HepG2 (cell line): Measurements from ENCODE around the gene PGM3. TPM values are rescaled to one million over a fixed set of nuclear protein-coding genes. Genes with fewer than 3 reads are reported as not detected.

ENCODE experiments used
- ATAC-seq: fragments of 200-7000 bp; cut with Tn5 transposase; 3 replicates; pipeline ENCODE4 v1.9.1; 2020; ENCODE audit warnings: mild to moderate bottlenecking, moderate library complexity
- BruUV-seq: library from RNA; stranded (reverse); fragments of 400-500 nt; replicated peaks from 2 replicates; lab custom pipeline; 2021; lab: Mats Ljungman, UMichigan
- CTCF ChIA-PET: fragments of 300-600 bp; formaldehyde crosslinking; extraction: SDS; loops from one replicate; lab custom pipeline; 2021; ENCODE audit warnings: low total read pairs, inconsistent platforms, low intra/inter-chr PET ratio; lab: Yijun Ruan, JAX
- POLR2A ChIA-PET: fragments of 350-600 bp; sonication (Branson Sonifier 250); formaldehyde crosslinking; loops from one replicate; lab custom pipeline; 2020; ENCODE audit warnings: antibody characterized with exemption, inconsistent platforms; lab: Yijun Ruan, JAX
- DNase-seq: peaks from one replicate; pipeline ENCODE4 v3.0.0-alpha.2; 2015; ENCODE audit warnings: low spot score
- FAIRE-seq: peaks from 3 replicates; lab custom pipeline; 2011; peaks lifted over from hg19 to GRCh38; lab: Jason Lieb, UNC
- H2AFZ ChIP-seq: one replicate; pipeline ENCODE4 v1.6.1; 2011; ENCODE audit warnings: low read length, inconsistent platforms
- H3K27ac ChIP-seq: fragments of 300-600 bp; 3 replicates; pipeline ENCODE4 v1.8.0; 2011; ENCODE audit warnings: mixed run types, mild to moderate bottlenecking, mixed read lengths, low read length, inconsistent platforms; ENCODE audit not compliant: insufficient read depth; ENCODE audit errors: extremely low read length
- H3K27me3 ChIP-seq, 2 experiments: fragments of 200-600 bp in 1 of 2; 2 replicates in 1 of 2; 3 replicates in 1 of 2; pipeline versions ENCODE4 v1.6.0 to v1.8.0; 2011; ENCODE audit warnings: low read length in 2 of 2, mild to moderate bottlenecking in 2 of 2, moderate library complexity in 2 of 2, inconsistent platforms in 1 of 2; ENCODE audit not compliant: insufficient read depth in 2 of 2, control insufficient read depth in 1 of 2
- H3K36me3 ChIP-seq, 2 experiments: fragments of 200-600 bp in 1 of 2; replicated peaks in 1 of 2; 2 replicates in 1 of 2; 3 replicates in 1 of 2; pipeline versions ENCODE4 v1.5.1 to v1.8.0; 2011; ENCODE audit warnings: low read length in 2 of 2, inconsistent platforms in 1 of 2; ENCODE audit not compliant: insufficient read depth in 2 of 2, control insufficient read depth in 1 of 2
- H3K4me1 ChIP-seq: 2 replicates; pipeline ENCODE4 v1.5.1; 2012; ENCODE audit warnings: low read length, inconsistent platforms; ENCODE audit not compliant: insufficient read depth
- H3K4me2 ChIP-seq: 2 replicates; pipeline ENCODE4 v1.6.0; 2011; ENCODE audit warnings: low read depth, low read length, inconsistent platforms
- H3K4me3 ChIP-seq, 3 experiments: fragments of 200-600 bp in 1 of 3; sonication (generic), shearing (Covaris generic) in 1 of 3; replicated peaks in 1 of 3; 2 replicates each; pipeline ENCODE4 v1.5.1; 2011 to 2016; ENCODE audit warnings: low read length in 3 of 3, inconsistent platforms in 2 of 3, low read depth in 2 of 3, mild to moderate bottlenecking in 2 of 3, control low read depth in 1 of 3, mixed read lengths in 1 of 3; ENCODE audit not compliant: insufficient read depth in 1 of 3
- H3K79me2 ChIP-seq: one replicate; pipeline ENCODE4 v1.6.1; 2011; ENCODE audit warnings: low read length, inconsistent platforms; ENCODE audit not compliant: insufficient read depth
- H3K9ac ChIP-seq: 2 replicates; pipeline ENCODE4 v1.6.0; 2011; ENCODE audit warnings: mild to moderate bottlenecking, low read depth, low read length, inconsistent platforms; ENCODE audit not compliant: insufficient read depth
- H3K9me3 ChIP-seq: 2 replicates; pipeline ENCODE4 v1.5.1; 2012; ENCODE audit warnings: mild to moderate bottlenecking, low read length
- H4K20me1 ChIP-seq: 2 replicates; pipeline ENCODE4 v1.6.0; 2011; ENCODE audit warnings: inconsistent platforms, mild to moderate bottlenecking, low read length, moderate library complexity; ENCODE audit not compliant: insufficient read depth
- CHD2 ChIP-seq: IDR thresholded peaks from 2 replicates; pipeline ENCODE4 v1.6.1; 2011; ENCODE audit warnings: low read depth, low read length, improper control_type of control experiment
- KMT2B ChIP-seq: IDR thresholded peaks from 2 replicates; pipeline ENCODE4 v1.6.1; 2016; ENCODE audit warnings: missing genetic modification reagents, missing compliant biosample characterization
- MBD4 ChIP-seq: IDR thresholded peaks from 2 replicates; pipeline ENCODE4 v1.6.1; 2012; ENCODE audit warnings: low read length, inconsistent platforms, borderline replicate concordance
- REXO4 ChIP-seq: sonication (generic); formaldehyde crosslinking; IDR thresholded peaks from 2 replicates; pipeline ENCODE4 v1.8.0; 2022; ENCODE audit warnings: missing genetic modification reagents, mild to moderate bottlenecking, borderline replicate concordance
- U2AF1 ChIP-seq: fragments of 200-400 bp; formaldehyde crosslinking; optimal IDR thresholded peaks from 2 replicates; pipeline ENCODE3; 2017; ENCODE audit warnings: mild to moderate bottlenecking, low read depth, low read length
- ZNF891 ChIP-seq: sonication (generic); formaldehyde crosslinking; IDR thresholded peaks from 2 replicates; pipeline ENCODE4 v1.5.0; 2020; ENCODE audit warnings: mild to moderate bottlenecking, missing genetic modification reagents
- WGBS: methylation state at CpG from one replicate; pipeline ENCODE4 v1.1.6; 2017; ENCODE audit warnings: low lambda C conversion rate; 5-methylcytosine and 5-hydroxymethylcytosine counted together
- in situ Hi-C: cut with HindIII; loops from 2 replicates; pipeline ENCODE4 v1.10.0; 2017; ENCODE audit warnings: low pct_unique_long_range_greater_than_20kb; ENCODE audit not compliant: extremely low pct_ligation_motif_present
- intact Hi-C: fragments of 100-400 bp; cut with micrococcal nuclease; formaldehyde crosslinking; loops from one replicate; pipeline ENCODE4 v1.10.0; 2022; ENCODE audit not compliant: unreplicated experiment
- polyA plus RNA-seq, 8 experiments: library from polyadenylated mRNA; depleted of rRNA in 3 of 8; stranded (reverse) in 7 of 8; unstranded in 1 of 8; fragments of >200 nt; fragmentation: Illumina TruSeq in 4 of 8; extraction: Trizol in 4 of 8; gene quantifications; 2 replicates each; pipeline versions ENCODE4 v1.2.1 to v1.2.3, GENCODE V29; 2011 to 2016; ENCODE audit warnings: low read depth in 4 of 8, missing spikeins in 1 of 8, mixed read lengths in 1 of 8; ENCODE audit not compliant: insufficient read depth in 1 of 8
- total RNA-seq, 5 experiments: library from RNA; depleted of rRNA; stranded (reverse); fragments of >200 nt; fragmentation: Illumina TruSeq; extraction: Trizol; gene quantifications; 2 replicates each; pipeline ENCODE4 v1.2.3, GENCODE V29; 2016; ENCODE audit warnings: low read depth in 1 of 5
- TF ChIP-seq, protein P1 (sequence below): sonication (generic); formaldehyde crosslinking; IDR thresholded peaks from 2 replicates; pipeline ENCODE4 v1.5.0; 2020; ENCODE audit warnings: mild to moderate bottlenecking, missing genetic modification reagents
- TF ChIP-seq, protein P2 (sequence below): sonication (generic); formaldehyde crosslinking; IDR thresholded peaks from 2 replicates; pipeline ENCODE4 v1.4.0; 2020; ENCODE audit warnings: missing genetic modification reagents

Gene PGM3
- total and polyA plus RNA-seq, 2 of the 13 experiments (the other 11 are each of a cell fraction or from before 2014, with no cell fraction given), result 72.5 to 163 TPM

DNA sequence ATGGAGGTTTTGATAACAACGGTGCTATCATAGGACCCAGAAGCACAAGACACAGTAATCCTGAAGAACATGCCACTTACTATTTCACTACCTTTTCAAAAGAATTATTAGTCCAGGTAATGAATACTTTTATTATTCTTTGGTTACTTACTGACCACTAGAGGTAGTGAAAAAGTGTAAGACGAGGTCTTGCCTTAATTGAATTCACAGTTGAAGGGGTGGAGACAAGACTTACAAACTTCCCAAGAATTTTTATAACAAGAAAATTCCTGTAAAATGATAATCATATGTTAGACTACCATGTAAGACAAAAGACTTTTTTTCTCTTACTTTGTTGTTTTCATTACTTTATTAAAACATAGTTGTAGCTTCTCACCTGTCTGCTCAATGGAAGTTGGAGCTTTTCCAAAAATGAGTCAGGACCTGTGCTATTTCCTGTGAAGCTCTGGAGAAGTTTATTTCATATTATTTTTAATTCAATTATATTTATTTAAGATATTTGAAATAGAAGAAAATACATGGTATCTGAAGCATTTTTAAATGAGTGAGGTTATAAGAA, 73.2 kb downstream of the PGM3 start:
- WGBS, result 91% methylated on average over 2 of the region's 2 CpGs
- Histone ChIP-seq H3K4me2 (no peak overlapping the region), H3K36me3 (peaks cover 0 to 1% of the 10 kb centered on the region in 2 experiments; a peak in 1 of 5 replicates), H4K20me1 (no peaks in the 10 kb centered on the region), H3K9ac (no peak overlapping the region)
- in situ Hi-C loops, result no loop called here
- ATAC-seq (no peak), FAIRE-seq (no peak)
- intact Hi-C loops, result no loop called here
- CTCF ChIA-PET, result no interaction called here
- TF ChIP-seq CHD2, result no peak
- TF ChIP-seq, protein P1, sequence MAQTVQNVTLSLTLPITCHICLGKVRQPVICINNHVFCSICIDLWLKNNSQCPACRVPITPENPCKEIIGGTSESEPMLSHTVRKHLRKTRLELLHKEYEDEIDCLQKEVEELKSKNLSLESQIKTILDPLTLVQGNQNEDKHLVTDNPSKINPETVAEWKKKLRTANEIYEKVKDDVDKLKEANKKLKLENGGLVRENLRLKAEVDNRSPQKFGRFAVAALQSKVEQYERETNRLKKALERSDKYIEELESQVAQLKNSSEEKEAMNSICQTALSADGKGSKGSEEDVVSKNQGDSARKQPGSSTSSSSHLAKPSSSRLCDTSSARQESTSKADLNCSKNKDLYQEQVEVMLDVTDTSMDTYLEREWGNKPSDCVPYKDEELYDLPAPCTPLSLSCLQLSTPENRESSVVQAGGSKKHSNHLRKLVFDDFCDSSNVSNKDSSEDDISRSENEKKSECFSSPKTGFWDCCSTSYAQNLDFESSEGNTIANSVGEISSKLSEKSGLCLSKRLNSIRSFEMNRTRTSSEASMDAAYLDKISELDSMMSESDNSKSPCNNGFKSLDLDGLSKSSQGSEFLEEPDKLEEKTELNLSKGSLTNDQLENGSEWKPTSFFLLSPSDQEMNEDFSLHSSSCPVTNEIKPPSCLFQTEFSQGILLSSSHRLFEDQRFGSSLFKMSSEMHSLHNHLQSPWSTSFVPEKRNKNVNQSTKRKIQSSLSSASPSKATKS (CRISPR knock-in tag), result no peak
- TF ChIP-seq U2AF1, result no peak
- TF ChIP-seq, protein P2, sequence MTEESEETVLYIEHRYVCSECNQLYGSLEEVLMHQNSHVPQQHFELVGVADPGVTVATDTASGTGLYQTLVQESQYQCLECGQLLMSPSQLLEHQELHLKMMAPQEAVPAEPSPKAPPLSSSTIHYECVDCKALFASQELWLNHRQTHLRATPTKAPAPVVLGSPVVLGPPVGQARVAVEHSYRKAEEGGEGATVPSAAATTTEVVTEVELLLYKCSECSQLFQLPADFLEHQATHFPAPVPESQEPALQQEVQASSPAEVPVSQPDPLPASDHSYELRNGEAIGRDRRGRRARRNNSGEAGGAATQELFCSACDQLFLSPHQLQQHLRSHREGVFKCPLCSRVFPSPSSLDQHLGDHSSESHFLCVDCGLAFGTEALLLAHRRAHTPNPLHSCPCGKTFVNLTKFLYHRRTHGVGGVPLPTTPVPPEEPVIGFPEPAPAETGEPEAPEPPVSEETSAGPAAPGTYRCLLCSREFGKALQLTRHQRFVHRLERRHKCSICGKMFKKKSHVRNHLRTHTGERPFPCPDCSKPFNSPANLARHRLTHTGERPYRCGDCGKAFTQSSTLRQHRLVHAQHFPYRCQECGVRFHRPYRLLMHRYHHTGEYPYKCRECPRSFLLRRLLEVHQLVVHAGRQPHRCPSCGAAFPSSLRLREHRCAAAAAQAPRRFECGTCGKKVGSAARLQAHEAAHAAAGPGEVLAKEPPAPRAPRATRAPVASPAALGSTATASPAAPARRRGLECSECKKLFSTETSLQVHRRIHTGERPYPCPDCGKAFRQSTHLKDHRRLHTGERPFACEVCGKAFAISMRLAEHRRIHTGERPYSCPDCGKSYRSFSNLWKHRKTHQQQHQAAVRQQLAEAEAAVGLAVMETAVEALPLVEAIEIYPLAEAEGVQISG (CRISPR knock-in tag), result no peak
- TF ChIP-seq REXO4 (CRISPR knock-in tag), result no peak
- TF ChIP-seq ZNF891 (CRISPR knock-in tag), result no peak
- TF ChIP-seq MBD4, result no peak
- TF ChIP-seq KMT2B (CRISPR knock-in tag), result no peak
- TF ChIP-seq, all 625 proteins: peak for 0
- Histone ChIP-seq H2AFZ (no peak overlapping the region), H3K4me1 (no peaks in the 10 kb centered on the region), H3K4me3 (no peak overlapping the region), H3K79me2 (no peaks in the 10 kb centered on the region), H3K9me3 (no peaks in the 10 kb centered on the region), H3K27ac (no peak overlapping the region), H3K27me3 (no peaks in the 10 kb centered on the region)
- no peak for DNase-seq
- POLR2A ChIA-PET, result no interaction called here
- BruUV-seq, result no TSS peak
